ENCODE measurements around the gene STEAP3.
A peak's percentile ranks its signal among the peaks of the same experiment; 100 is the strongest.

The STEAP3 gene

GRCh38 chr2:119212139-119212800, 11.4 kb upstream of the STEAP3 start:
- Histone ChIP-seq H3K36me3 (no peaks in the 10 kb centered on the region), H3K9me3 (no peaks in the 10 kb centered on the region), H3K4me3 (ENCODE audit: low read depth, low read length) (no peak overlapping the region), H3K27me3 (no peaks in the 10 kb centered on the region), H3K4me1 (no peaks in the 10 kb centered on the region)
- no peak for DNase-seq
- TF ChIP-seq, protein P1, sequence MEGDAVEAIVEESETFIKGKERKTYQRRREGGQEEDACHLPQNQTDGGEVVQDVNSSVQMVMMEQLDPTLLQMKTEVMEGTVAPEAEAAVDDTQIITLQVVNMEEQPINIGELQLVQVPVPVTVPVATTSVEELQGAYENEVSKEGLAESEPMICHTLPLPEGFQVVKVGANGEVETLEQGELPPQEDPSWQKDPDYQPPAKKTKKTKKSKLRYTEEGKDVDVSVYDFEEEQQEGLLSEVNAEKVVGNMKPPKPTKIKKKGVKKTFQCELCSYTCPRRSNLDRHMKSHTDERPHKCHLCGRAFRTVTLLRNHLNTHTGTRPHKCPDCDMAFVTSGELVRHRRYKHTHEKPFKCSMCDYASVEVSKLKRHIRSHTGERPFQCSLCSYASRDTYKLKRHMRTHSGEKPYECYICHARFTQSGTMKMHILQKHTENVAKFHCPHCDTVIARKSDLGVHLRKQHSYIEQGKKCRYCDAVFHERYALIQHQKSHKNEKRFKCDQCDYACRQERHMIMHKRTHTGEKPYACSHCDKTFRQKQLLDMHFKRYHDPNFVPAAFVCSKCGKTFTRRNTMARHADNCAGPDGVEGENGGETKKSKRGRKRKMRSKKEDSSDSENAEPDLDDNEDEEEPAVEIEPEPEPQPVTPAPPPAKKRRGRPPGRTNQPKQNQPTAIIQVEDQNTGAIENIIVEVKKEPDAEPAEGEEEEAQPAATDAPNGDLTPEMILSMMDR (IDR thresholded peaks at IDR 0.05; ENCODE audit: low read depth, low read length): no peak

DNA sequence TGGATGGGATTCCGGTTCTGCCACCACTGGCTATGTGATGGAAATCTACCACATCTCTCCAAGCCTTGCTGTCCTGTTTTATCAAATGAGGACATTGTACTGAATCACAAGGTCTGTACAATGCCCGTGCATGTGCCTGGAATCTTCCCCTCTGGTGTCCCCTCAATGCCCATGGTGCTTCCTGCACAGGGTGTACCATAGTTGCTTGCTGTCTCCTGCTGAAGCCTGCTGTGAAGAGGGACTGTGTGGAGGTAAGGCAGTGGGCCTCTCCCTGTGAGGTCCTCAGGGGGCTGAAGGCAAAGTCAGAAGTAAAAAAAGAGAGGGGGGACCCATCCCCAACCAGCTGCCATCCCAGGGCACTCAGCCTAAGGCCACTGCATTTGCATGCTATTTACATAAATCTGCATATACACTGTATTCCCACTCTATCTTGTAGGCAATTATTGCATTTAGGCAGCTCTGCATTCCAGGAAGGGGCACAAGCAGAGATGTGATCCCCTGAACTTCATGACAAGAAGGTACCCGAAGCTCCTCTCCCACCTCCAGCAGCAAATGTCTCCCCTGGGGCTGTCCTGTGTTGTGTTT, 9.1 kb upstream of the STEAP3 start:
- TF ChIP-seq, protein P1 (IDR thresholded peaks at IDR 0.05; ENCODE audit: low read depth, low read length): no peak
- H3K9me3 ChIP-seq: no peaks in the 10 kb centered on the region
- DNase-seq: no peak
- H3K36me3 ChIP-seq: no peaks in the 10 kb centered on the region
- no peak overlapping the region for H3K4me3 ChIP-seq (ENCODE audit: low read depth, low read length)
- H3K27me3 ChIP-seq: no peaks in the 10 kb centered on the region
- no peaks in the 10 kb centered on the region for H3K4me1 ChIP-seq

- DNase-seq: no peak
- Histone ChIP-seq H3K4me3 (ENCODE audit: low read depth, low read length) (no peak overlapping the region), H3K4me1 (no peaks in the 10 kb centered on the region), H3K9me3 (no peaks in the 10 kb centered on the region), H3K36me3 (no peaks in the 10 kb centered on the region), H3K27me3 (no peaks in the 10 kb centered on the region)
- TF ChIP-seq, protein P1 (IDR thresholded peaks at IDR 0.05; ENCODE audit: low read depth, low read length): no peak
Measured at GRCh38 chr2:119216994-119217393, 6.6 kb upstream of the STEAP3 start.

DNA sequence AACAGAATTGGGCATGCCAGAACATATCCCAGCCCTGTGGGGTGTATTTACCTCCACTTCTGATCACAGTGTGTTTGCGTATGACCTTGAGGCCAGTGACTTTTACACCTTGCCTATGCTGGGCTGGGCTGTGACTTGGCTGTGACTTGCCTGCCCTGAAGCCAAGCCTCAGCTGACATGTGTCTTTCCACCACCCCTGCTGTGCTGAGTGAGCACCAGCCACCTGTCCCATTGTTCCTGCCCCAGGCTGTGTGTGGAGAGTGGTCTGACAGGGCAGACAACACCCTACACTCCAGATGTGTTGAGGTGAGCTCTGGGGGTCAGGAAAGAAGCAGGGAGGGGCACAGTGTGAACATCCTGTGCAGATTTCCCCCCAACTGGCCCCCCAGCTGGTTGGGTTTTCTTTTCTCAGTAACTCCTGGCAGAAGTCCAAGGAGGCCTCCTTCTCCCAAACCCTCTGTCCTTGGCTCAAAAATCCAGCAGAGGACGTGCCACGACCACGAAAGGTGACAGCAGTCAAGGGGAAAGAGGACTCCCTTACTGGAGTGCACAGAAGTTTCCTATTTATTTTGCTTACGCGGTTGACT, 5.1 kb upstream of the STEAP3 start:
- H3K27me3 ChIP-seq: no peaks in the 10 kb centered on the region
- TF ChIP-seq, protein P1 (IDR thresholded peaks at IDR 0.05; ENCODE audit: low read depth, low read length): peak; percentile 40; the same call in 1 of the 2 replicates
- H3K4me1 ChIP-seq: no peaks in the 10 kb centered on the region
- no peaks in the 10 kb centered on the region for H3K36me3 ChIP-seq
- no peak overlapping the region for H3K4me3 ChIP-seq (ENCODE audit: low read depth, low read length)
- no peaks in the 10 kb centered on the region for H3K9me3 ChIP-seq
- peak; percentile 37 for DNase-seq

- H3K36me3 ChIP-seq: no peaks in the 10 kb centered on the region
- TF ChIP-seq, protein P1 (IDR thresholded peaks at IDR 0.05; ENCODE audit: low read depth, low read length): no peak
- no peaks in the 10 kb centered on the region for H3K27me3 ChIP-seq
- no peaks in the 10 kb centered on the region; the same call in 1 of the 2 replicates for H3K4me1 ChIP-seq
- no peak overlapping the region for H3K4me3 ChIP-seq (ENCODE audit: low read depth, low read length)
- DNase-seq: no peak
- H3K9me3 ChIP-seq: no peaks in the 10 kb centered on the region
Measured at GRCh38 chr2:119219873-119220272, 3.8 kb upstream of the STEAP3 start.
